ENCODE measurements around the gene ZNF205. TPM values are rescaled to one million over a fixed set of nuclear protein-coding genes. Genes with fewer than 3 reads are reported as not detected.
"Not testable (repeated sequence)": the region's sequence is repeated elsewhere in the genome, so short reads cannot be mapped to it uniquely, and the experiment has no call there.

ZNF205 gene
- polyA plus RNA-seq, 1 donor, result 13.0 TPM

- DNase-seq (ENCODE audit: low read depth), result no peak
Measured at GRCh38 chr16:3131755-3132377, 19.5 kb downstream of the ZNF205 start.

GRCh38 chr16:3133844-3134243, 21.5 kb downstream of the ZNF205 start:
- no peak for DNase-seq (ENCODE audit: low read depth)

- peak; percentile 98 for DNase-seq (ENCODE audit: low read depth)
Measured at GRCh38 chr16:3134338-3135125, 22.1 kb downstream of the ZNF205 start, which contains the start of gene ZNF213. TSS of gene ZNF213 (plus strand) at chr16:3135029. CDS start at chr16:3137281, 2,252 bp downstream.

GRCh38 chr16:3135126-3135715, 22.8 kb downstream of the ZNF205 start:
- DNase-seq (ENCODE audit: low read depth), result no peak

- DNase-seq (ENCODE audit: low read depth), result no peak
Measured at GRCh38 chr16:3137267-3137666, 24.9 kb downstream of the ZNF205 start.

- DNase-seq (ENCODE audit: low read depth), result no peak
Measured at GRCh38 chr16:3138342-3138741, 26.0 kb downstream of the ZNF205 start.

GRCh38 chr16:3138823-3139426, 26.5 kb downstream of the ZNF205 start:
- DNase-seq (ENCODE audit: low read depth), result no peak

- not testable (repeated sequence) for DNase-seq (ENCODE audit: low read depth)
Measured at GRCh38 chr16:3139561-3139960, 27.2 kb downstream of the ZNF205 start.

- DNase-seq (ENCODE audit: low read depth), result no peak
Measured at GRCh38 chr16:3140603-3141427, 28.4 kb downstream of the ZNF205 start.

GRCh38 chr16:3141781-3142311, 29.5 kb downstream of the ZNF205 start:
- DNase-seq (ENCODE audit: low read depth), result no peak

- no peak for DNase-seq (ENCODE audit: low read depth)
Measured at GRCh38 chr16:3142327-3142726, 29.9 kb downstream of the ZNF205 start.

GRCh38 chr16:3142770-3143169, 30.4 kb downstream of the ZNF205 start:
- no peak for DNase-seq (ENCODE audit: low read depth)

GRCh38 chr16:3143189-3143588, 30.8 kb downstream of the ZNF205 start:
- no peak for DNase-seq (ENCODE audit: low read depth)

- DNase-seq (ENCODE audit: low read depth), result no peak
Measured at GRCh38 chr16:3143598-3144320, 31.4 kb downstream of the ZNF205 start.

- no peak for DNase-seq (ENCODE audit: low read depth)
Measured at GRCh38 chr16:3144321-3144983, 32.1 kb downstream of the ZNF205 start.

GRCh38 chr16:3145151-3145550, 32.8 kb downstream of the ZNF205 start:
- no peak for DNase-seq (ENCODE audit: low read depth)

GRCh38 chr16:3145660-3146059, 33.3 kb downstream of the ZNF205 start:
- DNase-seq (ENCODE audit: low read depth), result no peak

- no peak for DNase-seq (ENCODE audit: low read depth)
Measured at GRCh38 chr16:3147046-3147756, 34.8 kb downstream of the ZNF205 start.

GRCh38 chr16:3147757-3148104, 35.3 kb downstream of the ZNF205 start:
- DNase-seq (ENCODE audit: low read depth), result no peak
